ENCODE results near the gene BCAS1.

BCAS1 gene

DNA sequence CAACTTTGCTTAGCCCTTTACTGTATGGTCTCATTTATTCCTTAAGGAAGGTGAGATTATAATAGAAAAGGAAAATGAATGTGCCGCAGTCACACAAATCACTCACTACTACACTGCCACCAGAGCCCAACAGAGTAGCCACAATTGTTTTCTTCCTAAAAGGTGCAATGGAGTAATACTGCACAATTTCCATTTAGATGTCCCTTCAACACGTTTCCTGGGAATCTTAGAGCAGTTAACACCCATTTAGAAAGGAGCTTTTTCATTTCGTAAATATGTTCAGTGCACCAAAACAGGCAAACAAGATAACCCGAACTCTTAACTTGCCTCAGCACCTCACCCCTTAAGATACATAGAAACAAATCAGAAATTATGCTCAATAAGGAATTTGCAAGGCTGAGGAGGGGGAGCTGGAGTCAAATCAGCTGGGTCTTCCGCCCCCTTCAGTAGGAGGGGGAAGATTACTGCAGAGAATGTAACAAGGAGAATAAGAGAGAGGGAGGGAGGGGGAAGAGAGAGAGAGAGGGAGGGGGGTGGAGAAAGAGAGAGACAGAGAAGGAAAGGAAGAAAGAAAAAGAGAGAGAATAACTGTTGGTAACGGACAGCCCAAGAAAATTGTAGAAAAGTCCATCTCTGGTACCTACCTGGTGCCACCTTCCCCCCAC lies 155.5 kb downstream of the BCAS1 start:
- no peak for DNase-seq (ENCODE audit: low read depth in 1 of 2, low spot score in 1 of 2)

DNA sequence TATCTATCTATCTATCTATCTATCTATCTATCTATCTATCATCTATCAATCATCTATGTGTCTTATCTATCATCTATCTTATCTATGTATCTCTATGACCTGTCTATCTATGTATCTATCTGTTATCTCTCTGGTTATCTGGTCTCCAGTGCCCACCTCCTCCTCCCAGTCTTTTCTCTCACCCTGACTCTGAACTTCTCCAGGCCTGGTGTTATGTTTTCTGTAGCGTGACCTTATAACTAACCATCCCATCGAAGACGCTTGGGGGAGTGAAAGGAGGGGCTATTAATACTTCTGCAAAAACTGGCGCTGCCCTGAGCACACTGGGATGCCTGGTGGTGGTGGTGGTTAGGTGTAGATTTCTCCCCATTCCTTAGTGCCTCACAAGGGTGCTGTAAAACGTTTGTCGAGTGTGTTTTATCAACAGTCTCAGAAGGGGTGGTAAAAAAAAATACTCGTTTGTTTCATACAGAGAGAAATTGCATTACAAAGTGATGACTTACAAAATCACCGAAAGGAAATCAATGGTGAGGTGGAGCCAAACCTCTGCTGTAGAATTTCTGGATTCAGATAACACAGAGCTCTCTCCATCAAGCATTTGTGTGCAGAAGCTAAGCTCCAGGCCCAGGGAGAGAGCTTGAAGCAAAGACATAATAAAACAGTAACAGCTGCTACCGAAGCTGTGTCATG lies 156.2 kb downstream of the BCAS1 start:
- no peak for DNase-seq (ENCODE audit: low read depth in 1 of 2, low spot score in 1 of 2)

DNA sequence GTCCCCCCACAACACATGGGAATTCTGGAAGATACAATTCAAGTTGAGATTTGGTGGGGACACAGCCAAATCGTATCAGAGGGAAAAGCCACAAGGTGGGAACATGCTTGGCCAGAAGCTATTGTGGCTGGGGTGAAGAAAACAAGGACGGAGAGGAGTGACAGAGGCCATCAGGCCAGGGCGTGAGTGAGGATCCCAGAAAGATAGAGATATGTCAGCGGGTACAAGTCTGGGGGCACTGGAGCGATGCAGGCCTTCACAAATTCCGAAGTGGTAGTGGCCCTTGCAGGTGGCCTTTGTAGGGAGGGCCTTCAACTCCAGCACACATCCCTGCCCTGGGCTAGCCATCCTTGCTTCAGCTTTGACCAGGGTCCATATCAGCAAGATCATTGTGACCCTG lies 159.1 kb downstream of the BCAS1 start:
- no peak for DNase-seq (ENCODE audit: low read depth in 1 of 2, low spot score in 1 of 2)

DNA sequence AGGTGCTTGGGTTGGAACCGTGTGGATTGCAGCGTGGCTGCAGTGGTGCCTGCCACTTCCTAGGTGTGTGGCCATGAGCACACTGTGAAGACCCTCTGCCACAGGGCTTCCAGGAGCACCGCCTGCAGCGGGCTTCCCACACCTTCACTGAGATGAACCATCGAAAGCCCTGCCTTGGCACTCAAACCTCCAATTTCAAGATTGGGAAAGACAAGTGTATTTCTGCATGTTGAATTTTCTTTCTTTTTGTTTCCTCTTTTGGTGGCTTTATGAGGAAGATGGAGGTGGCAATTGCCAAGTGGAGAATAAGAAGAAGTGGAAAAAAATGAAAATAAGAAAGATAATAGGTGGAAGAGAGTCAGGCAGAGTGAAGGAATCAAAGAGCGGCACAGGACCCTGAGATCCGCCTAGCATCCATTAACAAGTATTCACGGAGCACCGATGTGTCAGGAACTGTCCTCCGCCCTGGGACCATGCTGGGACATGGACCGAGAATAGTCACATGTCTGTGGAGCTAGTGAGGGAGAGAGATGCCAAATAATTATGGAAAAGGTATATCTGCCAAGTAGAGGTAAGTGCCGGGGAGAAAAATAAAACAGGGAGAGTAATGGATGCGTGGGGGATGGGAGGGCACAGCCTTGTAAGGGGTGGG lies 159.9 kb downstream of the BCAS1 start:
- no peak for DNase-seq (ENCODE audit: low read depth in 1 of 2, low spot score in 1 of 2)

DNA sequence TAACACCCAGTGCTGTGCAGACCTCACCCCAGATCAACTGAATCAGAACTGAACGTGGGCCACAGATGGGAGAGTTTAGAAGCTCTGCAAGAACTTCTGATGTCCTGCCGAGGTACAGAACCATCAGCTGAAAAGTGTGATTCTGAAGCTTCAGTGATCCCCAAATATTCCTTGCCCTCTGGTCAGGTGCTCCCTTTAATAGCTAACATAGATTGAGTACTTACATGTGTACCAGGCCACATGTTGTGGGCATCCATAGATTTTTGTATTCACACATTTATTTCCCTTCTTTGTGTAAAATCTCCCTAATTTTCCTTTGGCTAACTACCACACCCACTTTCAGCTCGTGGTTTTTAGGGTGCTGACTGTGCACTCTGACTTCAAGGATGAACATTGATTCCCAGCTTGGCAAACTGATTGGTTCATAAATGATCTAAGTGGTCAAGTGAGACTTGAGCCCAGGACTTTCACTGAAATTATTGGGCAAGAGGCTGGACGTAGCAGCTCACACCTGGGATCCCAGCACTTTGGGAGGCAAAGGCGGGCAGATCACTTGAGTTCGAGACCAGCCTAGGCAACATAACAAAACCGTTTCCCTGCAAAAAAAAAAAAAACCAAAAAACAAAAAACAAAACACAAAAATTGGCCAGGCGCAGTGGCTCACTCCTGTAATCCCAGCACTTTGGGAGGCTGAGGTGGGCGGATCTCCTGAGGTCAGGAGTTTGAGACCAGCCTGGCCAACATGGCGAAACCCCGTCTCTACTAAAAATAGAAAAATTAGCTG lies 162.2 kb downstream of the BCAS1 start:
- no peak for DNase-seq (ENCODE audit: low read depth in 1 of 2, low spot score in 1 of 2)

DNA sequence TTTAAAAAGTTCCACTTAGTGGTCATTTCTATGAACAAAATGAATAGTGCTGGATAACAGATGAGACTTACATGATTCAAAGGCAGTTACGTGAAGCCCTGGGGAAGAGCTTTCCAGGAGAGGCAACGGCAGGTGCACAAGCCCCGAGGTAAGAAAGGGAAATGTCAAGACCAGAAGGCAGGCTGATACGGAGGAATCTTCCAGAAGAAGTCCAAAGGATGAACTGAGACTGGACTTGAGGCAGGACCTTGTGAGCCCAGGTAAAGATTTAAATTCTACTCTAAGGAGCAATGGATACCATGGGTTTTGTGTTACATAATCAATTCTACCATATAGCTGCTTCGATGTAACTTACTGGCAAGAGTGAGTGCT lies 164.6 kb downstream of the BCAS1 start:
- no peak for DNase-seq (ENCODE audit: low read depth in 1 of 2, low spot score in 1 of 2)

DNA sequence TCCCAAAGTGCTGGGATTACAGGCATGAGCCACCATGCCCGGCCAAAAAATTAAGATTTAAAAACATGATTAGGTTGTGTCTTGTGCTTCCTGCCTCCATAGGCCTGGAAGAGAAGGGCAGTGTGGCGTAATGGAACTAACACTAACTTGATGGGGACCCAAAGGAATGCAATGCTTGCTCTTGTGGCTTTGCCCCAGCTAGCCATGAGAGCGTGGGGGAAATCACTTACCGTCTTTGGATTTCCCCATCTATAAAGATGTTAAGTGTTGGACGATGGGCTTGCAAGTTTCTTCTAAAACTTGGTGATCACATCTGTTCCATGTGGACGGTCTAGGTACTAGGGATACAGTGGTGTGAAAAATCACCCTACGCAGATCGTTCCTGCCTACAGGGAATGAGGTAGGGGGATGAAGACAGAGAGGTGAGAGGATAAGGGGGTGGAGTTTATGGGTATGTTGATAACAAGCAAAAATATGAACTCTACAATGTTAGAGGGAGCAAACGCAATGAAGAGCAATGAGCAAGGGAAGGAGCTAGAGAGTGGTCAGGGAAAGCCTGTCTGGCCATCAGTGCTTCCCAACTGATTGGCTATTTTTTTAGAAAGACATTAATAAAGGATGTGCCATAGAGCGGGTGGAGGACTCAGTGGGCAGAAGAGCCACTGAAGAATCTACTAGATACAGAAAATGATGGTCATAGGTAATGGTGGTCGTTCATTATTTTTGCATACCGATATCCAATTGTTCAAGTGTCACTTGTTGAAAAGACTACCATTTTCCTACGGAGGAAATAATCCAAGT lies 165.2 kb downstream of the BCAS1 start:
- no peak for DNase-seq (ENCODE audit: low read depth in 1 of 2, low spot score in 1 of 2)

DNA sequence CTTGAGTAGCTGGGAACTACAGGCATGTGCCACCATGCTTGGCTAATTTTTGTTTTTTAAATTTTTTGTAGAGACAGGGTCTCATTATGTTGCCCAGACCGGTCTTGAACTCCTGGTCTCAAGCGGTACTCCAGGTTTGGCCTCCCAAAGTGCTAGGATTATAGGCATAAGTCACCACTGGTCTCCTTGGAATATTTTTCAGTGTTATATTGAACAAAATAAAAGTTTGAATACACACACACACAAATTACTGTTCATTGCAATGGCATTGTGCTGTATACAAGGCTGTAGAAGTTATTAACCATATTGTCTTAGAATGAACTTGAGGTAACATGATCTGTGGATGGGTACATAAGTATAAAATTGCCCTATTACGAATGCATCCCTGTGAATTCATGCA lies 166.1 kb downstream of the BCAS1 start:
- DNase-seq (ENCODE audit: low read depth in 1 of 2, low spot score in 1 of 2): no peak

- DNase-seq (ENCODE audit: low read depth in 1 of 2, low spot score in 1 of 2): no peak
Observed at GRCh38 chr20:53903652-53903987, 166.8 kb downstream of the BCAS1 start.

DNA sequence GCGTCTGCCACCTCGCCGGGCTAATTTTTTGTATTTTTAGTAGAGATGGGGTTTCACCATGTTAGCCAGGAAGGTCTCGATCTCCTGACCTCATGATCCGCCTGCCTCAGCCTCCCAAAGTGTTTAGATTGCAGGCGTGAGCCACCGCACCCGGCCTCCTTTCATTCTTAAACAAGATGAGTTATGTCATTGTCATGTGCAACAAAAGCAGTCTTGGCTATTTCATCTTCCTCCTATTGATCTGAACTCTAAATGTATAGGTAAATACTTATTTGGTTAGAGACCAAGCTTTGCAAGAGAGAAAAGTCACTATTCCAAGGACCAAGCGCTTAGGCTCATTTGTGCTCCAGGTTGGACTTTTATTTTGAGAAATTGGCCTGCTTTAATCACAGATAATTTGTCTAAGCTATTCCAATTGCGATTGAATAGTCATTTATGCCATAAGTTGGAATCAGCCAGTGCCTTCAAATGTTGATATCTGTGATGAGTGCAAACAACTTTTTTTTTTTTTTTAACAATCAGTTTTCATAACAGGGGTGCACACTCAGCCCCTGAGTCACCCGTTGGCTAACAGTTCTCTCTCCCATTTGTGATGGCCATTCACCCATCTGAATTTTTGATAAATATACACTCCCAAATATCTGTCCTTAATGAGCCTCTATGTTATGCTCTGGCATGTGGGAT lies 167.3 kb downstream of the BCAS1 start:
- no peak for DNase-seq (ENCODE audit: low read depth in 1 of 2, low spot score in 1 of 2)

DNA sequence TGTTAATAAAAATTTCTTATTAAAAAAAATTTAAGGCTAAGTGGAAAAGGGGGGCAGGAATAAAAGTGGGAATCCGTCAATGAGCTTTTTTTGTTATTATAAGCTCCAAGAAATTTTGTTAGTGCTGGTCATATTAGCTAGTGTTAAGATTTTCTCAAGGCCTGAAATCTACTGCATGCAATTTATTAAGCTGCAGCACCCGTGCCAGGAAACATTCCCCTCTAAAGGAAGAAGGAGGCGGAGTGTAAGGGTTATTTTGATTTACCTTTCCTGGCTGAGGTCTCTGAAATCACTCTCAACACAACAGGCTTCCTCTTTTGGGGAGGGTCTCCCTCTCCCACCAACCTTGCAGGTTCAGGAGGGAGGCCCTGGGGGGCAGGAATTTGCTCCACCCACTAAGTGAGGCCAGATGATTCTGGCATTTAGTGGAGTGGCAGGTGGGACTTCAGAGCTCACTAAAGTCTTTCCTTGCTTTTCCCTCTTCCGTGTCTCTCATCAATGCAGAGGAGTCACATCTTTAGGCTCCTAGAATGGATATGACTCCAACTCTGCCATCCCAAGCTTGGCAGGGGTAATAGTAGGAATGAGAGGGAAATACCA lies 168.8 kb downstream of the BCAS1 start:
- no peak for DNase-seq (ENCODE audit: low read depth in 1 of 2, low spot score in 1 of 2)

DNA sequence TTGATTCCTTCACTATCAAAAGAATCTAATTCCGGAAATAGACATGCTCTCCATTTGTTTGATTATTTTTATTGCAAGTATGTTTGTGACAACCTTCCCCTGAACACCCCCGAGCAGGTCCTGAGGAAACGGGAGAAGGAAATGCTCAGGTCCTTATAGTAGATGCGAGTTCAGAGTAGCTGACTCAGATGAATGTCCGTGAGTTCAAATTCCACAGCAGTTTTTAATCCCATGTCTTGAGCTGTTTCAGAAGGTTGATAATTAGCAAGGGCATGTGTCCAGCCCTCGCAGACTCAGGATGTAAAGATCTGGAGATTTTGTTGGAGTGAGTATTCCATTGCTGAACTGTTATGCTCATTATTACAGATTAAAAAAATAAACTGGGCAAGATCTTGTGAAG lies 169.3 kb downstream of the BCAS1 start:
- DNase-seq (ENCODE audit: low read depth in 1 of 2, low spot score in 1 of 2): no peak

DNA sequence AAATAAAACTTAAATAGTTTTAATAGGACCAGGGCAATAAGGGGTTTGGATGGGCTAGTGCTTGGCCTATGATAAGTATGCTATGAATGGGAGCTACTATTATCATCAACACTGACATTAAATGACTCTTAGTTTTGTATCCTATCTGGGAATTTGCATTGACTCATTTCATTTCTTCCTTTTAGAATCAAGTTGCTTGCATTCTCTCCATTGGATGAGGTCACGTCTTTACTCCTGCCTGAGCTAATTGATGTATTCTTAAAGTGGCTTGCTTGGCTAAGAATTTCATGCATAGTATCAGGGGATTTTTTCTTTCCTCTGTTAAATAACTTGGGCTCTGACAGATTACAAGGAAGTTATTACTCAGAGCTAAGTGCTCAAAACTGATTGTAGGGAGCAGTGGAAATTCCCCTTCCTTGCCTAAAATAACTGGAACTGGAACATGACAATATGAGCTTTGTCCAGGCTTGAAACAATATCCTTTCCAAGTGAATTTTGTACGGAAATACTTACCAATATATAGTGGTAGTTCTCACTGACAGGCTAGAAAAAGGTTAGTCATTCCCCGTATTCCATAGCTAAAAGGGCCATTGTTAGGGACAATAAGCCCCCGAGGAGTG lies 169.9 kb downstream of the BCAS1 start:
- no peak for DNase-seq (ENCODE audit: low read depth in 1 of 2, low spot score in 1 of 2)

- DNase-seq (ENCODE audit: low read depth in 1 of 2, low spot score in 1 of 2): peak; percentile 28 to 81
Observed at GRCh38 chr20:53899351-53900167, 170.8 kb downstream of the BCAS1 start.

GRCh38 chr20:53898556-53898931 lies 171.8 kb downstream of the BCAS1 start:
- no peak for DNase-seq (ENCODE audit: low read depth in 1 of 2, low spot score in 1 of 2)

GRCh38 chr20:53897884-53898555 lies 172.4 kb downstream of the BCAS1 start:
- no peak for DNase-seq (ENCODE audit: low read depth in 1 of 2, low spot score in 1 of 2)

GRCh38 chr20:53896647-53897046 lies 173.7 kb downstream of the BCAS1 start:
- no peak for DNase-seq (ENCODE audit: low read depth in 1 of 2, low spot score in 1 of 2)

DNA sequence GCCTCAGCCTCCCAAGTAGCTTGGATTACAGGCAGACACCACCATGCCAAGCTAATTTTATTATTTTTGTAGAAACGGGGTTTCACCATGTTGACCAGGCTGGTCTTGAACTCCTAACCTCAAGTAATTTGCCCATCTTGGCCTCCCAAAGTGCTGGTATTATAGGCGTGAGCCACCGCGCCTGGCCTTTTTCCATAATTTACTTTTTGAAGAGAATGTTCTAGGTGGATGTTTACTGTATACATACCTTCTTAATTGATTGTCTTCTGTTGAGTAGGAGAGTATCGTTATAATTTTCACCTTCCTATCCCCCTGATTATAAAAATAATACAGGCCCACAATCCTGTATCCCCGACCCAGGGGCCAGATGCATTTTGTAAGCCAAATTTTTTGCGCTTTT lies 174.4 kb downstream of the BCAS1 start:
- no peak for DNase-seq (ENCODE audit: low read depth in 1 of 2, low spot score in 1 of 2)
